K562 (cell line): ENCODE measurements around the gene CISD3. TPM values are rescaled to one million over a fixed set of nuclear protein-coding genes. Genes with fewer than 3 reads are reported as not detected.

Source experiments
- EHMT2 ChIP-seq: fragments of 450-650 bp; IDR thresholded peaks from 2 replicates; pipeline ENCODE4 v1.6.1; 2018; ENCODE audit warnings: antibody characterized with exemption
- ELF2 ChIP-seq: fragments of 250-450 bp; sonication (Bioruptor Pico); IDR thresholded peaks from 2 replicates; pipeline ENCODE4 v1.5.0; 2021; ENCODE audit warnings: mild to moderate bottlenecking
- HDAC8 ChIP-seq: fragments of 450-650 bp; IDR thresholded peaks from 2 replicates; pipeline ENCODE4 v1.6.1; 2016; ENCODE audit warnings: mild to moderate bottlenecking, missing genetic modification characterization, moderate library complexity, missing compliant biosample characterization
- NCOA2 ChIP-seq, 2 experiments: fragments of 450-650 bp; IDR thresholded peaks; 2 replicates each; pipeline ENCODE4 v1.6.1; 2018; ENCODE audit warnings: mild to moderate bottlenecking in 2 of 2, moderate library complexity in 1 of 2; ENCODE audit not compliant: partially characterized antibody in 2 of 2
- RBM17 ChIP-seq: fragments of 200-400 bp; formaldehyde crosslinking; IDR thresholded peaks from 2 replicates; pipeline ENCODE4 v1.6.1; 2017; ENCODE audit warnings: low read depth, mild to moderate bottlenecking, low read length, borderline replicate concordance
- RBM25 ChIP-seq: fragments of 200-400 bp; formaldehyde crosslinking; IDR thresholded peaks from 2 replicates; pipeline ENCODE4 v1.6.1; 2018; ENCODE audit warnings: low read length, low read depth, moderate library complexity; ENCODE audit not compliant: severe bottlenecking
- SAP30 ChIP-seq: fragments of 200-600 bp; sonication (generic); IDR thresholded peaks from 2 replicates; pipeline ENCODE4 v1.6.1; 2012; ENCODE audit warnings: borderline replicate concordance, low read depth, mild to moderate bottlenecking, moderate library complexity, low read length, control low read depth, inconsistent platforms; ENCODE audit not compliant: insufficient read depth, poor library complexity, severe bottlenecking
- SRSF7 ChIP-seq: fragments of 200-400 bp; formaldehyde crosslinking; optimal IDR thresholded peaks from 2 replicates; pipeline ENCODE3; 2017; ENCODE audit warnings: mild to moderate bottlenecking, low read depth, low read length
- TEAD2 ChIP-seq: fragments of 450-650 bp; IDR thresholded peaks from 2 replicates; pipeline ENCODE4 v1.6.1; 2016; ENCODE audit warnings: missing genetic modification characterization, control low read depth, missing compliant biosample characterization
- TRIM28 ChIP-seq: fragments of 450-650 bp; IDR thresholded peaks from 2 replicates; pipeline ENCODE4 v1.6.1; 2017
- ZC3H11A ChIP-seq: IDR thresholded peaks from 2 replicates; pipeline ENCODE4 v1.6.1; 2012; ENCODE audit warnings: low read depth, low read length, improper control_type of control experiment
- ZNF124 ChIP-seq: sonication (generic); formaldehyde crosslinking; IDR thresholded peaks from 2 replicates; pipeline ENCODE4 v1.8.1; 2022; ENCODE audit warnings: missing genetic modification reagents
- ZNF143 ChIP-seq: sonication (generic); formaldehyde crosslinking; IDR thresholded peaks from 2 replicates; pipeline ENCODE4 v1.9.0; 2022; ENCODE audit warnings: mild to moderate bottlenecking, missing genetic modification reagents
- ZNF41 ChIP-seq: fragments of 250-450 bp; sonication (Bioruptor Pico); conservative IDR thresholded peaks from 2 replicates; pipeline ENCODE4 v1.4.0; 2020; ENCODE audit warnings: mild to moderate bottlenecking
- polyA plus RNA-seq, 8 experiments: library from polyadenylated mRNA; depleted of rRNA in 4 of 8; stranded (reverse) in 5 of 8; unstranded in 3 of 8; fragments of >200 nt; fragmentation: Nextera tagmentation in 2 of 8; fragmentation: Illumina TruSeq in 1 of 8; extraction: Ambion mirVana in 2 of 8; extraction: Trizol in 1 of 8; gene quantifications; 2 replicates each; pipeline versions ENCODE4 v1.2.1 to v1.2.3, GENCODE V29; 2011 to 2014; ENCODE audit warnings: inconsistent platforms in 1 of 8, missing spikeins in 1 of 8
- total RNA-seq, 7 experiments: library from RNA; depleted of rRNA in 6 of 7; stranded (reverse); fragments of >200 nt in 6 of 7; fragmentation: Illumina TruSeq in 2 of 7; extraction: Trizol in 2 of 7; gene quantifications; 2 replicates each; pipeline versions ENCODE4 v1.2.1 to v1.2.3, GENCODE V29; 2011 to 2021; ENCODE audit warnings: low replicate concordance in 1 of 7
- TF ChIP-seq, protein P1 (sequence below): fragments of 150-350 bp; IDR thresholded peaks from 2 replicates; pipeline ENCODE4 v1.6.1; 2014; ENCODE audit warnings: low read depth, mild to moderate bottlenecking, low read length, borderline replicate concordance
- TF ChIP-seq, protein P2 (sequence below), 2 experiments: fragments of 150-350 bp in 1 of 2; IDR thresholded peaks; 2 replicates each; pipeline ENCODE4 v1.6.1; 2012 to 2016; ENCODE audit warnings: low read depth in 2 of 2, low read length in 2 of 2, mild to moderate bottlenecking in 1 of 2, moderate library complexity in 1 of 2
- TF ChIP-seq, protein P3 (sequence below): sonication (generic); formaldehyde crosslinking; IDR thresholded peaks from 2 replicates; pipeline ENCODE4 v1.9.0; 2022; ENCODE audit warnings: mild to moderate bottlenecking, missing genetic modification reagents
- TF ChIP-seq, protein P4 (sequence below): fragments of 250-450 bp; sonication (Bioruptor Pico); IDR thresholded peaks from 2 replicates; pipeline ENCODE4 v1.8.0; 2022; ENCODE audit warnings: inconsistent platforms

CISD3 gene
- total and polyA plus RNA-seq, 9 of the 15 experiments (the other 6 are each of a cell fraction or from before 2014, with no cell fraction given), result 5.0 to 60.7 (median 15.7) TPM

DNA sequence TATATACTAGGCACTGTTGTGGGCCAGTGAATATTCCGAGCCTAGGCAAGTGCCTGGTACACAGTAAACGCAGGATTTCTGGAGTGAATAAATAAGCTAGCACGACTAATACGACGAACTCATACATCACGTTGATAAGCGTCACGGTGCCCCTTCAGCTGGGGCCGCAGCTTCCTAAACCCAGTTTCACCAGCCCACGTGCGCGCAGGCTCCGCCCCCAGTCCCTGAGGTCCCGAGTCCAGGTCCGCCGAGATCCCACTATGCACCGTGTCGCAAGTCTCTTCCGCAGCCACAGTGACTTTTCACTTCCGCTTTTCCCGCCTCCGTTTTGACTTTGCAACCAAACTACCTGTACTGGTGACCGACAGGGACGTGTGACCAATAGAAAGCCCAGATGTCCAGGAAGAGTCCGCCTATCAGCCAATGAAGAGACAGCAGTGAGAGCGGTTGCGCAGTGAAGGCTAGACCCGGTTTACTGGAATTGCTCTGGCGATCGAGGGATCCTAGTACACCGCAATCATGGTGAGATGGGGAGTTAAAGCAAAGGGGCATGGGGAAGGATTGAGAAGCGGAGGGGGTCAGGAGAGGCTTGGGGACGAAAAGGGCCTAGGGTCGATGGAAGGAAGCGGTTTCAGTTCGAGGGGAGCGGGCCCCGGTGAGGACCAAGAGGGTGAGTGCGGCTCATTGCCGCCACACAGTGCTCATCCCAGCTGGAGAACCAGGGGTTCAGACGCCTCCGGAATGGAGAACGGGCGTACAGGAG is 22.3 kb downstream of the CISD3 start, which contains the start of gene PSMB3 (continued):
- TF ChIP-seq, protein P1, sequence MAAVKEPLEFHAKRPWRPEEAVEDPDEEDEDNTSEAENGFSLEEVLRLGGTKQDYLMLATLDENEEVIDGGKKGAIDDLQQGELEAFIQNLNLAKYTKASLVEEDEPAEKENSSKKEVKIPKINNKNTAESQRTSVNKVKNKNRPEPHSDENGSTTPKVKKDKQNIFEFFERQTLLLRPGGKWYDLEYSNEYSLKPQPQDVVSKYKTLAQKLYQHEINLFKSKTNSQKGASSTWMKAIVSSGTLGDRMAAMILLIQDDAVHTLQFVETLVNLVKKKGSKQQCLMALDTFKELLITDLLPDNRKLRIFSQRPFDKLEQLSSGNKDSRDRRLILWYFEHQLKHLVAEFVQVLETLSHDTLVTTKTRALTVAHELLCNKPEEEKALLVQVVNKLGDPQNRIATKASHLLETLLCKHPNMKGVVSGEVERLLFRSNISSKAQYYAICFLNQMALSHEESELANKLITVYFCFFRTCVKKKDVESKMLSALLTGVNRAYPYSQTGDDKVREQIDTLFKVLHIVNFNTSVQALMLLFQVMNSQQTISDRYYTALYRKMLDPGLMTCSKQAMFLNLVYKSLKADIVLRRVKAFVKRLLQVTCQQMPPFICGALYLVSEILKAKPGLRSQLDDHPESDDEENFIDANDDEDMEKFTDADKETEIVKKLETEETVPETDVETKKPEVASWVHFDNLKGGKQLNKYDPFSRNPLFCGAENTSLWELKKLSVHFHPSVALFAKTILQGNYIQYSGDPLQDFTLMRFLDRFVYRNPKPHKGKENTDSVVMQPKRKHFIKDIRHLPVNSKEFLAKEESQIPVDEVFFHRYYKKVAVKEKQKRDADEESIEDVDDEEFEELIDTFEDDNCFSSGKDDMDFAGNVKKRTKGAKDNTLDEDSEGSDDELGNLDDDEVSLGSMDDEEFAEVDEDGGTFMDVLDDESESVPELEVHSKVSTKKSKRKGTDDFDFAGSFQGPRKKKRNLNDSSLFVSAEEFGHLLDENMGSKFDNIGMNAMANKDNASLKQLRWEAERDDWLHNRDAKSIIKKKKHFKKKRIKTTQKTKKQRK, result no peak
- TF ChIP-seq ZC3H11A (no peak), ZNF143 (no peak), ELF2 (CRISPR knock-in tag) (peak; percentile 96), ZNF41 (CRISPR knock-in tag) (no peak), TRIM28 (no peak), NCOA2 (IDR thresholded peaks at IDR 0.05; ENCODE audit: partially characterized antibody in 2 of 2) (no peak), SAP30 (peak; percentile 68), RBM17 (no peak), HDAC8 (no peak), TEAD2 (no peak), ZNF124 (no peak), RBM25 (peak; percentile 97), SRSF7 (no peak), EHMT2 (no peak)
- TF ChIP-seq, protein P2, sequence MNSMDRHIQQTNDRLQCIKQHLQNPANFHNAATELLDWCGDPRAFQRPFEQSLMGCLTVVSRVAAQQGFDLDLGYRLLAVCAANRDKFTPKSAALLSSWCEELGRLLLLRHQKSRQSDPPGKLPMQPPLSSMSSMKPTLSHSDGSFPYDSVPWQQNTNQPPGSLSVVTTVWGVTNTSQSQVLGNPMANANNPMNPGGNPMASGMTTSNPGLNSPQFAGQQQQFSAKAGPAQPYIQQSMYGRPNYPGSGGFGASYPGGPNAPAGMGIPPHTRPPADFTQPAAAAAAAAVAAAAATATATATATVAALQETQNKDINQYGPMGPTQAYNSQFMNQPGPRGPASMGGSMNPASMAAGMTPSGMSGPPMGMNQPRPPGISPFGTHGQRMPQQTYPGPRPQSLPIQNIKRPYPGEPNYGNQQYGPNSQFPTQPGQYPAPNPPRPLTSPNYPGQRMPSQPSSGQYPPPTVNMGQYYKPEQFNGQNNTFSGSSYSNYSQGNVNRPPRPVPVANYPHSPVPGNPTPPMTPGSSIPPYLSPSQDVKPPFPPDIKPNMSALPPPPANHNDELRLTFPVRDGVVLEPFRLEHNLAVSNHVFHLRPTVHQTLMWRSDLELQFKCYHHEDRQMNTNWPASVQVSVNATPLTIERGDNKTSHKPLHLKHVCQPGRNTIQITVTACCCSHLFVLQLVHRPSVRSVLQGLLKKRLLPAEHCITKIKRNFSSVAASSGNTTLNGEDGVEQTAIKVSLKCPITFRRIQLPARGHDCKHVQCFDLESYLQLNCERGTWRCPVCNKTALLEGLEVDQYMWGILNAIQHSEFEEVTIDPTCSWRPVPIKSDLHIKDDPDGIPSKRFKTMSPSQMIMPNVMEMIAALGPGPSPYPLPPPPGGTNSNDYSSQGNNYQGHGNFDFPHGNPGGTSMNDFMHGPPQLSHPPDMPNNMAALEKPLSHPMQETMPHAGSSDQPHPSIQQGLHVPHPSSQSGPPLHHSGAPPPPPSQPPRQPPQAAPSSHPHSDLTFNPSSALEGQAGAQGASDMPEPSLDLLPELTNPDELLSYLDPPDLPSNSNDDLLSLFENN (IDR thresholded peaks at IDR 0.05; ENCODE audit: low read depth in 2 of 2, low read length in 2 of 2), result no peak
- TF ChIP-seq, protein P3, sequence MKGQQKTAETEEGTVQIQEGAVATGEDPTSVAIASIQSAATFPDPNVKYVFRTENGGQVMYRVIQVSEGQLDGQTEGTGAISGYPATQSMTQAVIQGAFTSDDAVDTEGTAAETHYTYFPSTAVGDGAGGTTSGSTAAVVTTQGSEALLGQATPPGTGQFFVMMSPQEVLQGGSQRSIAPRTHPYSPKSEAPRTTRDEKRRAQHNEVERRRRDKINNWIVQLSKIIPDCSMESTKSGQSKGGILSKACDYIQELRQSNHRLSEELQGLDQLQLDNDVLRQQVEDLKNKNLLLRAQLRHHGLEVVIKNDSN (CRISPR knock-in tag), result peak; percentile 90
- TF ChIP-seq, protein P4, sequence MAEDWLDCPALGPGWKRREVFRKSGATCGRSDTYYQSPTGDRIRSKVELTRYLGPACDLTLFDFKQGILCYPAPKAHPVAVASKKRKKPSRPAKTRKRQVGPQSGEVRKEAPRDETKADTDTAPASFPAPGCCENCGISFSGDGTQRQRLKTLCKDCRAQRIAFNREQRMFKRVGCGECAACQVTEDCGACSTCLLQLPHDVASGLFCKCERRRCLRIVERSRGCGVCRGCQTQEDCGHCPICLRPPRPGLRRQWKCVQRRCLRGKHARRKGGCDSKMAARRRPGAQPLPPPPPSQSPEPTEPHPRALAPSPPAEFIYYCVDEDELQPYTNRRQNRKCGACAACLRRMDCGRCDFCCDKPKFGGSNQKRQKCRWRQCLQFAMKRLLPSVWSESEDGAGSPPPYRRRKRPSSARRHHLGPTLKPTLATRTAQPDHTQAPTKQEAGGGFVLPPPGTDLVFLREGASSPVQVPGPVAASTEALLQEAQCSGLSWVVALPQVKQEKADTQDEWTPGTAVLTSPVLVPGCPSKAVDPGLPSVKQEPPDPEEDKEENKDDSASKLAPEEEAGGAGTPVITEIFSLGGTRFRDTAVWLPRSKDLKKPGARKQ, result no peak
